Measurements from ENCODE around the gene SIN3A.
"Not testable (repeated sequence)": the region's sequence is repeated elsewhere in the genome, so short reads cannot be mapped to it uniquely, and the experiment has no call there.

SIN3A gene

DNA sequence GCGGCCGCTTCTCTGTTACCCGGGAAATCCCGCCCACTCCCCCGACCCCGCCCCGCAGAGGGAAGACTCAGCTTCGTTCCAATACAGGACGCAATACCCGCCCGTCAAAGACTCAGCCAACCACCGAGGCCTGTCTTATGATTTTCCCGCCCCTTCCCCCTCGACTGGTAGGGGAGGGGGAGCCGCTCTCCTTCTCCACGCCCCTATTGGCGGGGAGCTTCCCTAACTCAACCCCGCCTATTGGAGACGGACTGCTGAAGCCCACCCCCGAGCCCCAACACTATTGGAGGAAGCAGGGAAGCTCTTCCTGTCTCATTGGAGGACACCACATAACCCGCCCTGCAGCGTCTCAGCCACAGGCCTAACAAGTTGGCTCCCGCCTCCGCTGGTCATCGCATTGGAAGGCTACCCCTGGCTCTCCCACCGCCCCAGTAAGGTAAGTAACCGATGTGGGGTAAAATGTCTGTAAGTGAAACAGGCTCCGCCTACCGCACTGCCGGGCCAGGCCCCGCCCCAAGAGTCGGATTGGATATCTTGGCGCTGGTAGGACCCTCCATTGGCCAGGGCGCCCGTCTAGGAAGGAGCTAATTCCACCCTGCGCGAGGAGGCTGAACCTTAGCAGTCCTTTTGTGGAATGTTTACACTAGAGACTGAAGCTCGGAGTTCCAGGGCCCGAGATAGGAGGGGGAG, at the start of gene SIN3A:
TSS of gene SIN3A (minus strand) at position 17 of the 690 bp plus-strand sequence. CDS start 21,315 bp downstream, outside the sequence.
- H3K4me3 Mint-ChIP-seq, result peak within 1 kb of the TSS; percentile 89
- H3K27me3 Mint-ChIP-seq, result no peaks in the 10 kb centered on the region
- DNase-seq, result peak; percentile 100
- H3K36me3 Mint-ChIP-seq, result peaks cover 2% of the 10 kb centered on the region
- H3K4me1 Mint-ChIP-seq, result peaks cover 38% of the 10 kb centered on the region
- peak within 1 kb of the TSS; percentile 100 for H3K27ac Mint-ChIP-seq
- no peaks in the 10 kb centered on the region for H3K9me3 Mint-ChIP-seq
- CTCF ChIA-PET, result interaction anchor here (0.8 to 3.0 kb wide), 5 partner anchors 16 to 664 kb away, joined by 3 to 27 read pairs (median 3); partner anchors contain the start of genes IMP3 and MAN2C1

- H3K27me3 Mint-ChIP-seq, result no peaks in the 10 kb centered on the region
Measured at GRCh38 chr15:75493732-75494131, 42.2 kb upstream of the SIN3A start.

GRCh38 chr15:75483961-75484360, 32.5 kb upstream of the SIN3A start:
- Mint-ChIP-seq H3K4me1 (no peaks in the 10 kb centered on the region), H3K4me3 (no peak overlapping the region), H3K9me3 (no peaks in the 10 kb centered on the region), H3K27me3 (no peaks in the 10 kb centered on the region), H3K27ac (no peak overlapping the region), H3K36me3 (peaks cover 22% of the 10 kb centered on the region)
- CTCF ChIA-PET, result no interaction called here
- no peak for DNase-seq

More at GRCh38 chr15:75493732-75494131, 42.2 kb upstream of the SIN3A start:
- CTCF ChIA-PET, result interaction anchor here (1.6 kb wide), 1 partner anchor 38 kb away, joined by 3 read pairs; no protein-coding TSS in a partner anchor
- Mint-ChIP-seq H3K4me1 (no peaks in the 10 kb centered on the region), H3K4me3 (no peak overlapping the region), H3K9me3 (no peaks in the 10 kb centered on the region), H3K36me3 (peaks cover 21% of the 10 kb centered on the region), H3K27ac (no peak overlapping the region)
- DNase-seq, result no peak

DNA sequence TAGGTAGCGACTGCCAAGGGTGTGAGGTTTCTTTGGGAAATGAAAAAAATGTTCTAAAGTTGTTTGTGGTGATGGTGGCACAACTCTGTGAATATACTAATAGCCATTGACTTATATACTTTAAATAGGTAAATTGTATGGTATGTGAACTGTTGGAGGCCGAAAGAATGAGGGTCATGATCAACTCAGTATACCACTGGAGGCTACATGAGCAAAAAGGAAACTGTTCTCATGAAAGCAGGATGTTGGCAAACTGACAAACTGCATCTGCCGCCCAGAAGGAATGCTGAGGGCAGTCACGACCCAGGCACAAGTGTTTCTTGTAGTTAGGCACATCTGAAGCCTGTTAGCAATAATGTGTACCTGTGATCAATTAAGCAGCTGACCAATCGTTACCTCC, 32.1 kb upstream of the SIN3A start:
- DNase-seq, H3K4me3 Mint-ChIP-seq, H3K4me1 Mint-ChIP-seq, H3K27me3 Mint-ChIP-seq, CTCF ChIA-PET, H3K9me3 Mint-ChIP-seq, H3K27ac Mint-ChIP-seq: not testable (repeated sequence)
- peaks cover 25% of the 10 kb centered on the region for H3K36me3 Mint-ChIP-seq

DNA sequence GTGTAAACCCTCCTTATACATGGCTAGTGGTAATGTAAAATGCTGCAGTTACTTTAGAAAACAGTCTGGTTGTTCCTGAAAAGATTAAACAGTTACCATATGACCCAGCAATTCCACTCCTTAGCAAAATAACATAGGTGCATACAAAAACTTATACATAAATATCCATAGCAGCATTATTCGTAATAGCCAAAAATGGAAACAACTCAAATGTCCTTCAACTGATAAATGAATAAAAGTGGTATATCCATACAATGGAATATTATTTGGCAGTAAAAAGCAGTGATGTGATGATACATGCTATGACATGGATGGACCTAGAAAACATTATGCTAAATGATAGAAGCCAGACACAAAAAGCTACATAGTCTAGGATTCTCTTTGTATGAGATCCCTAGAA, 31.6 kb upstream of the SIN3A start:
- Mint-ChIP-seq H3K27me3 (no peaks in the 10 kb centered on the region), H3K9me3 (no peaks in the 10 kb centered on the region), H3K36me3 (peaks cover 28% of the 10 kb centered on the region), H3K27ac (no peak overlapping the region), H3K4me3 (no peak overlapping the region), H3K4me1 (no peaks in the 10 kb centered on the region)
- DNase-seq, result no peak
- CTCF ChIA-PET, result no interaction called here

- H3K4me3 Mint-ChIP-seq, H3K9me3 Mint-ChIP-seq, H3K27me3 Mint-ChIP-seq, DNase-seq, H3K4me1 Mint-ChIP-seq, H3K27ac Mint-ChIP-seq: not testable (repeated sequence)
- CTCF ChIA-PET, result interaction anchor here (1.0 kb wide), 1 partner anchor 11 kb away, joined by 3 read pairs; no protein-coding TSS in a partner anchor
- H3K36me3 Mint-ChIP-seq, result peaks cover 24% of the 10 kb centered on the region
Measured at GRCh38 chr15:75480463-75480862, 29.0 kb upstream of the SIN3A start.

DNA sequence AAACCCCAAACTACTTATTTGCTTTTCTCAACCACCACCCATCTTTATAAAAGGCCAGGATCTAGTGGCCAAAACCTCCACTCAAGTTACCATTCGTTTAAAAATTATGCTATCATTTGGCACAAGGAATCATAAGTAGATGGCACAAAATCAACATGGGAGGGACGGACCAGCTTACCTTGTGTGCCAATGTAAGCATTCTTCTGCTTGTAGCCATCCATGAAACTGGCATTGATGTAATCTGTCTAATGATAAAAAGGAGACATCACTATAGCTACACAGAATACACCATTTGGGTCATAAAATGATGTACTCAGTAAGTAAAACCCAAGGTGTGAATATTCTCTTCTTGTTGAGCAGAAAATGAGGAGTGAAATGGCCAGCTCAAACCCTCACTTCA, 28.2 kb upstream of the SIN3A start:
- CTCF ChIA-PET, result interaction anchor here (1.0 kb wide), 1 partner anchor 12 kb away, joined by 3 read pairs; no protein-coding TSS in a partner anchor
- H3K36me3 Mint-ChIP-seq, result peaks cover 22% of the 10 kb centered on the region

DNA sequence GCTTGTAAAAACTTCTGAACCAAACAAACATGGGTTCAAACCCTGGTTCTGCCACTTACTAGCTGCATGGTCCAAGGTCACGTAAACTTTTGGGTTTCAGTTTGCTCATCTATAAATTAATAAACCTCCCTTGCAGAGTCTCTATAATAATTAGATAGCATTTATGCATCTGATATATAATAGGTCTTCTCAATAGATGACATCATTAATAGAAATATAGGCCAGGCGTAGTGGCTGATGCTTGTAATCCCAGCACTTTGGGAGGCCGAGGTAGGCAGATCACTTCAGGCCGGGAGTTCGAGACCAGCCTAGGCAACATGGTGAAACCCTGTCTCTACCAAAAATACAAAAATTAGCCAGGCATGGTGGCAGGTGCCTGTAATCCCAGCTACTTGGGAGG, 25.6 kb upstream of the SIN3A start:
- H3K4me3 Mint-ChIP-seq, CTCF ChIA-PET, H3K9me3 Mint-ChIP-seq, H3K27me3 Mint-ChIP-seq, H3K27ac Mint-ChIP-seq, H3K4me1 Mint-ChIP-seq, DNase-seq: not testable (repeated sequence)
- peaks cover 21% of the 10 kb centered on the region for H3K36me3 Mint-ChIP-seq

More for the DNA sequence above, 28.2 kb upstream of the SIN3A start:
- Mint-ChIP-seq H3K27ac (no peak overlapping the region), H3K9me3 (no peaks in the 10 kb centered on the region), H3K4me3 (no peak overlapping the region), H3K27me3 (no peaks in the 10 kb centered on the region), H3K4me1 (no peaks in the 10 kb centered on the region)
- no peak for DNase-seq

- no peak overlapping the region for H3K4me3 Mint-ChIP-seq
- CTCF ChIA-PET, result no interaction called here
Measured at GRCh38 chr15:75468913-75469598, 17.6 kb upstream of the SIN3A start.

GRCh38 chr15:75460646-75461045, 9.2 kb upstream of the SIN3A start:
- CTCF ChIA-PET, result no interaction called here
- no peaks in the 10 kb centered on the region for H3K27me3 Mint-ChIP-seq
- H3K27ac Mint-ChIP-seq, result no peak overlapping the region
- peaks cover 10% of the 10 kb centered on the region for H3K4me1 Mint-ChIP-seq
- no peak for DNase-seq
- H3K9me3 Mint-ChIP-seq, result no peaks in the 10 kb centered on the region
- no peak overlapping the region for H3K4me3 Mint-ChIP-seq
- H3K36me3 Mint-ChIP-seq, result peaks cover 6% of the 10 kb centered on the region

More at GRCh38 chr15:75468913-75469598, 17.6 kb upstream of the SIN3A start:
- H3K36me3 Mint-ChIP-seq, result peaks cover 41% of the 10 kb centered on the region
- no peaks in the 10 kb centered on the region for H3K9me3 Mint-ChIP-seq
- H3K27me3 Mint-ChIP-seq, result no peaks in the 10 kb centered on the region
- H3K4me1 Mint-ChIP-seq, result peaks cover 7% of the 10 kb centered on the region
- H3K27ac Mint-ChIP-seq, result peak overlapping the region; percentile 68
- no peak for DNase-seq

DNA sequence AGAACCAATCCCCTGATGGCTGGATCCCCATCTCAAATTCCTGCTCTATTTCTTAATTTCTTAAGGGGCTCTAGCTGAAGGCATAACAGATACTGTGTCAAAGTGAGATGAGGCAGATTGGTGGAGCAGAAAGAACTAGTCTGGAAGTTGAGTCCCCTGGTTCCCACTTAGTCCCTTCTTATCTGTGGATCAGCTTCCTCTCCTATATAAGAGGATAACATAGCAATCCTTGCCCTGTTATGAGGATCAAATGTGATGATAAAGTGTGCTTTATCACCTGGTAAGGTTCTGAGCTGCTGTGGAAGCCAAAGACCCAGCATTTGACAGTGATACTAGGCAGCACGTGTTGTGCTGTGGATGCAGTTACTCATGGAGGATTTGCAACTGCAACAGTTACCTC, 8.1 kb upstream of the SIN3A start:
- Mint-ChIP-seq H3K36me3 (peaks cover 1% of the 10 kb centered on the region), H3K4me3 (no peak overlapping the region), H3K27ac (no peak overlapping the region), H3K9me3 (no peaks in the 10 kb centered on the region), H3K27me3 (no peaks in the 10 kb centered on the region), H3K4me1 (peaks cover 10% of the 10 kb centered on the region)
- CTCF ChIA-PET, result interaction anchor here (0.7 kb wide), 1 partner anchor 17 kb away, joined by 3 read pairs; no protein-coding TSS in a partner anchor
- no peak for DNase-seq

DNA sequence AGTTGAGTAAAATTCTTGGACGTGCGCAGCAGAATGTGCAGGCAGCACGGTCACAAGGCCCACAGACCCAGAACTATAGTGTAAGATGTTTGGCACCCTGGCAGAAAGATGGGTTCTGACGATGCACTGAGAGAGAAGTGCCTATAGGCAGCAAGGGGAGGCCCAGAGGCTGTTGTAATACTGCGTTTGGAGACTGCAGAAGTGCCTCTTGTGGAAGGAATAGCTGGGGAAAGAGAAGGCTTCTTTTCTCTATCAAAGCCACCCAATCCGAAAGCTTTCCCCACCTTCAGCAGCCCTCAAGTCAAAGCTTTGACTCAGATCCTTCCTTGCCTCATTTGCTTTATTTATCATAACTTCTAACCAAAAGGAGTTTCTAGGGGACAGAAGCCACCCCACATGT, 5.2 kb upstream of the SIN3A start:
- Mint-ChIP-seq H3K9me3 (no peaks in the 10 kb centered on the region), H3K27ac (peak overlapping the region; percentile 92), H3K27me3 (no peaks in the 10 kb centered on the region), H3K36me3 (peaks cover 1% of the 10 kb centered on the region), H3K4me3 (peak overlapping the region; percentile 82), H3K4me1 (peaks cover 14% of the 10 kb centered on the region)
- DNase-seq, result no peak
- CTCF ChIA-PET, result no interaction called here

GRCh38 chr15:75455982-75456531, 4.6 kb upstream of the SIN3A start:
- Mint-ChIP-seq H3K4me3 (peak overlapping the region; percentile 82), H3K4me1 (peaks cover 14% of the 10 kb centered on the region), H3K27ac (peak overlapping the region; percentile 92), H3K36me3 (peaks cover 1% of the 10 kb centered on the region), H3K27me3 (no peaks in the 10 kb centered on the region), H3K9me3 (no peaks in the 10 kb centered on the region)
- peak; percentile 74 for DNase-seq
- CTCF ChIA-PET, result interaction anchor here (0.6 to 1.9 kb wide), 5 partner anchors 33 to 185 kb away, joined by 3 to 9 read pairs (median 3); partner anchors contain the start of gene MAN2C1

GRCh38 chr15:75455424-75455981, 4.0 kb upstream of the SIN3A start:
- H3K4me3 Mint-ChIP-seq, result peak overlapping the region; percentile 82

More at GRCh38 chr15:75455424-75455981, 4.0 kb upstream of the SIN3A start:
- peak; percentile 94 for DNase-seq
- Mint-ChIP-seq H3K27me3 (no peaks in the 10 kb centered on the region), H3K36me3 (peaks cover 1% of the 10 kb centered on the region), H3K27ac (peak overlapping the region; percentile 92), H3K4me1 (peaks cover 14% of the 10 kb centered on the region), H3K9me3 (no peaks in the 10 kb centered on the region)
- CTCF ChIA-PET, result interaction anchor here (0.9 to 1.9 kb wide), 4 partner anchors 33 to 186 kb away, joined by 3 to 9 read pairs (median 4); partner anchors contain the start of gene MAN2C1
